Measurements from ENCODE around the gene MACROD2.
"Not testable (repeated sequence)": the region's sequence is repeated elsewhere in the genome, so short reads cannot be mapped to it uniquely, and the experiment has no call there.

DNA sequence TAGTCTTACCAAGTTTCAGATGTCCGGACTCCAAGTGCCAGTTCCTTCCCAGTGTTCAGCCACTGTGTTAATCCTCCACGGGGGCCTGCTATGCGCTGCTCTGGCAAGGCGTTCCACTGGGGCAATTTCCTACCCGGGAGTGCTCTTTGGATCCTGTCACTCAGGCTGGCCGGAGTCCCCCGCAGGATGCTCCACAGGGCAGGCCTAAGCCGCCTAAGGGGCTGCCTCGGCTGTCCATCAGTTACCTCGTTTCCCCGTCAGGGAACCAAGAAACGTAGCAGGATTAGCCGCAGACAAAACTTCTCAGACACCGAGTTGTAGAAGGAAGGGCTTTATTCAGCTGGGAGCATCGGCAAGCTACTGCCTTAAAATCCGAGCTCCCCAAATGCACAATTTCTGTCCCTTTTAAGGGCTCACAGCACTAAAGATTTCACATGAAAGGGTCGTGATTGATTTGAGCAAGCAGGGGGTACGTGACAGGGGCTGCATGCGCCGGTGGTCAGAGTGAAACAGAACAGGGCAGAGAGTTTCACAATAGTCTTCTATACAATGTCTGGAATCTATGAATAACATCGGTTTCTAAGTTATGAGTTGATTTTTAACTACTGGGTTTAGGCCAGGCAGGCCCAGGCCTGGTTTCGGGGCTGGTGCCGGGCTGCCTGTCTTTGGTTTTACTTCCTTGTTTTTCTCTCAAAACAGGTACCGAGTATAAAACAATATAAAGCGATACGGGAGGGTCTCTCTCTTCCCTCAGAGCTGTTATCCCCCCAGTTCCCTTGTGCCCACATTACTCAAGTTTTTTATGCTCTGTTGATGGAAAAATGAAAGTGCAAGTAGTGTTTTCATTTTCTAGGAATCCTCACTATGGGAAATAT lies 1990.4 kb downstream of the MACROD2 start:
- TF ChIP-seq, protein P1, sequence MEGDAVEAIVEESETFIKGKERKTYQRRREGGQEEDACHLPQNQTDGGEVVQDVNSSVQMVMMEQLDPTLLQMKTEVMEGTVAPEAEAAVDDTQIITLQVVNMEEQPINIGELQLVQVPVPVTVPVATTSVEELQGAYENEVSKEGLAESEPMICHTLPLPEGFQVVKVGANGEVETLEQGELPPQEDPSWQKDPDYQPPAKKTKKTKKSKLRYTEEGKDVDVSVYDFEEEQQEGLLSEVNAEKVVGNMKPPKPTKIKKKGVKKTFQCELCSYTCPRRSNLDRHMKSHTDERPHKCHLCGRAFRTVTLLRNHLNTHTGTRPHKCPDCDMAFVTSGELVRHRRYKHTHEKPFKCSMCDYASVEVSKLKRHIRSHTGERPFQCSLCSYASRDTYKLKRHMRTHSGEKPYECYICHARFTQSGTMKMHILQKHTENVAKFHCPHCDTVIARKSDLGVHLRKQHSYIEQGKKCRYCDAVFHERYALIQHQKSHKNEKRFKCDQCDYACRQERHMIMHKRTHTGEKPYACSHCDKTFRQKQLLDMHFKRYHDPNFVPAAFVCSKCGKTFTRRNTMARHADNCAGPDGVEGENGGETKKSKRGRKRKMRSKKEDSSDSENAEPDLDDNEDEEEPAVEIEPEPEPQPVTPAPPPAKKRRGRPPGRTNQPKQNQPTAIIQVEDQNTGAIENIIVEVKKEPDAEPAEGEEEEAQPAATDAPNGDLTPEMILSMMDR (optimal IDR thresholded peaks at IDR 0.05 in 1 of 3, IDR thresholded peaks at IDR 0.05 in 1 of 3, conservative IDR thresholded peaks at IDR 0.05 in 1 of 3; ENCODE audit: extremely low read depth in 1 of 3, insufficient read depth in 2 of 3, low read length in 3 of 3): not testable (repeated sequence)
- not testable (repeated sequence) for TF ChIP-seq EZH2 (IDR thresholded peaks at IDR 0.05; ENCODE audit: low read length)
